ENCODE results near the gene ZNF750.

ZNF750 gene

GRCh38 chr17:82883419-82884031, 43.7 kb upstream of the ZNF750 start:
- no peak overlapping the region for H3K4me3 ChIP-seq (ENCODE audit: control insufficient read depth, low read depth, low read length)
- no peak for TF ChIP-seq CTCF (IDR thresholded peaks at IDR 0.05; ENCODE audit: control insufficient read depth, insufficient read depth, low read depth, low read length, missing control alignments)
- DNase-seq (ENCODE audit: low read depth): no peak

- H3K4me3 ChIP-seq (ENCODE audit: control insufficient read depth, low read depth, low read length): no peak overlapping the region
- DNase-seq (ENCODE audit: low read depth): no peak
- no peak for TF ChIP-seq CTCF (IDR thresholded peaks at IDR 0.05; ENCODE audit: control insufficient read depth, insufficient read depth, low read depth, low read length, missing control alignments)
These were observed 43.0 kb upstream of the ZNF750 start for GRCh38 chr17:82882715-82883418.

- no peak for TF ChIP-seq CTCF (IDR thresholded peaks at IDR 0.05; ENCODE audit: control insufficient read depth, insufficient read depth, low read depth, low read length, missing control alignments)
These were observed 42.3 kb upstream of the ZNF750 start for GRCh38 chr17:82881900-82882714.

GRCh38 chr17:82881324-82881823, 41.6 kb upstream of the ZNF750 start:
- TF ChIP-seq CTCF (IDR thresholded peaks at IDR 0.05; ENCODE audit: control insufficient read depth, insufficient read depth, low read depth, low read length, missing control alignments): no peak
- H3K4me3 ChIP-seq (ENCODE audit: control insufficient read depth, low read depth, low read length): no peak overlapping the region
- no peak for DNase-seq (ENCODE audit: low read depth)

More at GRCh38 chr17:82881900-82882714, 42.3 kb upstream of the ZNF750 start:
- no peak for DNase-seq (ENCODE audit: low read depth)
- H3K4me3 ChIP-seq (ENCODE audit: control insufficient read depth, low read depth, low read length): no peak overlapping the region

GRCh38 chr17:82880620-82881323, 41.0 kb upstream of the ZNF750 start:
- no peak for DNase-seq (ENCODE audit: low read depth)
- no peak overlapping the region for H3K4me3 ChIP-seq (ENCODE audit: control insufficient read depth, low read depth, low read length)
- TF ChIP-seq CTCF (IDR thresholded peaks at IDR 0.05; ENCODE audit: control insufficient read depth, insufficient read depth, low read depth, low read length, missing control alignments): no peak

- TF ChIP-seq CTCF (IDR thresholded peaks at IDR 0.05; ENCODE audit: control insufficient read depth, insufficient read depth, low read depth, low read length, missing control alignments): no peak
- no peak overlapping the region for H3K4me3 ChIP-seq (ENCODE audit: control insufficient read depth, low read depth, low read length)
- no peak for DNase-seq (ENCODE audit: low read depth)
These were observed 39.4 kb upstream of the ZNF750 start for GRCh38 chr17:82879241-82879640.

All from AG09309 (cell line).